Astrocyte (in vitro differentiated cells and primary cell): ENCODE data around the gene SAMHD1. TPM values are rescaled to one million over a fixed set of nuclear protein-coding genes. Genes with fewer than 3 reads are reported as not detected.

ENCODE experiments used
- DNase-seq: peaks from one replicate; pipeline ENCODE4 v3.0.0-alpha.2; 2010; ENCODE audit warnings: low read depth
- FAIRE-seq: peaks from 2 replicates; lab custom pipeline; 2011; peaks lifted over from hg19 to GRCh38; lab: Jason Lieb, UNC
- H2AFZ ChIP-seq: 2 replicates; pipeline ENCODE4 v1.6.0; 2012; ENCODE audit warnings: low read depth, low read length, inconsistent platforms
- H3K27ac ChIP-seq: 2 replicates; pipeline ENCODE4 v1.5.1; 2011; ENCODE audit warnings: low read depth, low read length, inconsistent platforms
- H3K27me3 ChIP-seq: 2 replicates; pipeline ENCODE4 v1.6.0; 2011; ENCODE audit warnings: low read length, inconsistent platforms; ENCODE audit not compliant: insufficient read depth
- H3K36me3 ChIP-seq: 2 replicates; pipeline ENCODE4 v1.5.1; 2011; ENCODE audit warnings: low read length, inconsistent platforms; ENCODE audit not compliant: insufficient read depth
- H3K4me1 ChIP-seq: 2 replicates; pipeline ENCODE4 v1.5.1; 2011; ENCODE audit warnings: low read length, inconsistent platforms; ENCODE audit not compliant: insufficient read depth
- H3K4me2 ChIP-seq: 2 replicates; pipeline ENCODE4 v1.6.0; 2012; ENCODE audit warnings: low read length, inconsistent platforms
- H3K4me3 ChIP-seq: 2 replicates; pipeline ENCODE4 v1.5.1; 2011; ENCODE audit warnings: low read depth, mild to moderate bottlenecking, low read length, inconsistent platforms; ENCODE audit not compliant: insufficient read depth
- H3K79me2 ChIP-seq: 2 replicates; pipeline ENCODE4 v1.6.0; 2012; ENCODE audit warnings: mild to moderate bottlenecking, low read length, inconsistent platforms; ENCODE audit not compliant: insufficient read depth
- H3K9ac ChIP-seq: 2 replicates; pipeline ENCODE4 v1.6.0; 2012; ENCODE audit warnings: mild to moderate bottlenecking, low read length, inconsistent platforms
- H3K9me3 ChIP-seq: 2 replicates; pipeline ENCODE4 v1.5.1; 2012; ENCODE audit warnings: low read depth, mild to moderate bottlenecking, low read length, inconsistent platforms; ENCODE audit not compliant: insufficient read depth
- H4K20me1 ChIP-seq: 2 replicates; pipeline ENCODE4 v1.6.0; 2012; ENCODE audit warnings: low read length, inconsistent platforms; ENCODE audit not compliant: insufficient read depth
- H3K27ac Mint-ChIP-seq: one replicate; pipeline ENCODE4 v1.8.0; 2021; ENCODE audit warnings: mild to moderate bottlenecking, mixed read lengths; ENCODE audit not compliant: unreplicated experiment
- H3K27me3 Mint-ChIP-seq: one replicate; pipeline ENCODE4 v1.8.0; 2021; ENCODE audit warnings: low read depth, mixed read lengths; ENCODE audit not compliant: unreplicated experiment
- H3K36me3 Mint-ChIP-seq: one replicate; pipeline ENCODE4 v1.8.0; 2021; ENCODE audit warnings: low read depth, mixed read lengths; ENCODE audit not compliant: unreplicated experiment
- H3K4me1 Mint-ChIP-seq: one replicate; pipeline ENCODE4 v1.8.0; 2021; ENCODE audit warnings: low read depth, mixed read lengths; ENCODE audit not compliant: unreplicated experiment
- H3K4me3 Mint-ChIP-seq: one replicate; pipeline ENCODE4 v1.8.0; 2021; ENCODE audit warnings: mild to moderate bottlenecking, moderate library complexity, mixed read lengths; ENCODE audit not compliant: unreplicated experiment
- H3K9me3 Mint-ChIP-seq: one replicate; pipeline ENCODE4 v1.8.0; 2021; ENCODE audit warnings: mild to moderate bottlenecking, mixed read lengths; ENCODE audit not compliant: unreplicated experiment
- CTCF ChIP-seq: IDR thresholded peaks from 2 replicates; pipeline ENCODE4 v1.5.1; 2011; ENCODE audit warnings: low read depth, mild to moderate bottlenecking, inconsistent platforms, low read length, moderate library complexity; ENCODE audit not compliant: insufficient read depth
- EZH2 ChIP-seq: IDR thresholded peaks from 2 replicates; pipeline ENCODE4 v1.6.1; 2012; ENCODE audit warnings: mild to moderate bottlenecking, low read length, inconsistent platforms; ENCODE audit not compliant: insufficient read depth
- total RNA-seq: library from RNA; stranded (reverse); gene quantifications from 2 replicates; pipeline ENCODE4 v1.2.1, GENCODE V29; 2021

SAMHD1 gene
- total RNA-seq, 1 donor from 2014 or later, result 99.7 TPM

GRCh38 chr20:36929691-36930090, 21.8 kb downstream of the SAMHD1 start:
- DNase-seq, result no peak
- H3K27ac Mint-ChIP-seq, result no peak overlapping the region
- H3K27ac ChIP-seq, result no peak overlapping the region
- no peak for FAIRE-seq
- no peak overlapping the region for H3K4me3 Mint-ChIP-seq
- H3K27me3 Mint-ChIP-seq, result no peaks in the 10 kb centered on the region
- H3K9me3 Mint-ChIP-seq, result no peaks in the 10 kb centered on the region
- H3K9ac ChIP-seq, result no peak overlapping the region
- H2AFZ ChIP-seq, result no peak overlapping the region
- no peaks in the 10 kb centered on the region for H3K4me1 Mint-ChIP-seq
- no peaks in the 10 kb centered on the region for H3K27me3 ChIP-seq
- TF ChIP-seq CTCF, result no peak
- no peak for TF ChIP-seq EZH2
- H3K79me2 ChIP-seq, result no peaks in the 10 kb centered on the region
- no peaks in the 10 kb centered on the region for H3K9me3 ChIP-seq
- no peak overlapping the region for H3K4me2 ChIP-seq
- H3K36me3 Mint-ChIP-seq, result peaks cover 11% of the 10 kb centered on the region
- no peaks in the 10 kb centered on the region for H4K20me1 ChIP-seq
- H3K4me3 ChIP-seq, result no peak overlapping the region
- no peaks in the 10 kb centered on the region for H3K36me3 ChIP-seq
- H3K4me1 ChIP-seq, result no peaks in the 10 kb centered on the region

- DNase-seq (no peak), FAIRE-seq (no peak)
- Histone ChIP-seq H3K9me3 (no peaks in the 10 kb centered on the region), H3K4me2 (no peak overlapping the region), H3K79me2 (no peaks in the 10 kb centered on the region), H3K4me1 (no peaks in the 10 kb centered on the region), H3K4me3 (no peak overlapping the region), H3K27me3 (no peaks in the 10 kb centered on the region), H2AFZ (no peak overlapping the region), H3K9ac (no peak overlapping the region), H4K20me1 (no peaks in the 10 kb centered on the region), H3K36me3 (no peaks in the 10 kb centered on the region), H3K27ac (no peak overlapping the region)
- H3K4me1 Mint-ChIP-seq, result no peaks in the 10 kb centered on the region
- no peak overlapping the region for H3K4me3 Mint-ChIP-seq
- H3K36me3 Mint-ChIP-seq, result peaks cover 11% of the 10 kb centered on the region
- H3K9me3 Mint-ChIP-seq, result no peaks in the 10 kb centered on the region
- H3K27ac Mint-ChIP-seq, result no peak overlapping the region
- no peaks in the 10 kb centered on the region for H3K27me3 Mint-ChIP-seq
- TF ChIP-seq CTCF, result no peak
- TF ChIP-seq EZH2, result no peak
Measured at GRCh38 chr20:36929290-36929689, 22.2 kb downstream of the SAMHD1 start.

- no peak for FAIRE-seq
- Histone ChIP-seq H4K20me1 (no peaks in the 10 kb centered on the region), H3K4me3 (no peak overlapping the region), H3K27me3 (no peaks in the 10 kb centered on the region), H3K9me3 (no peaks in the 10 kb centered on the region), H3K9ac (no peak overlapping the region), H3K79me2 (no peaks in the 10 kb centered on the region), H3K36me3 (no peaks in the 10 kb centered on the region), H3K4me1 (no peaks in the 10 kb centered on the region), H3K4me2 (no peak overlapping the region), H2AFZ (no peak overlapping the region), H3K27ac (no peak overlapping the region)
- Mint-ChIP-seq H3K4me3 (no peak overlapping the region), H3K36me3 (peaks cover 11% of the 10 kb centered on the region), H3K27me3 (no peaks in the 10 kb centered on the region), H3K4me1 (no peaks in the 10 kb centered on the region), H3K9me3 (no peaks in the 10 kb centered on the region), H3K27ac (no peak overlapping the region)
- no peak for DNase-seq
- TF ChIP-seq CTCF, result no peak
- TF ChIP-seq EZH2, result no peak
Measured at GRCh38 chr20:36927704-36928103, 23.8 kb downstream of the SAMHD1 start.
